Upper lobe of right lung (tissue), 1 donor: ENCODE measurements around the gene METTL21A. TPM values are rescaled to one million over a fixed set of nuclear protein-coding genes. Genes with fewer than 3 reads are reported as not detected.
"Not testable (repeated sequence)": the region's sequence is repeated elsewhere in the genome, so short reads cannot be mapped to it uniquely, and the experiment has no call there.

ENCODE experiments used
- ATAC-seq: fragments of 200-7000 bp; cut with Tn5 transposase; one replicate; pipeline ENCODE4 v1.9.1; 2020; ENCODE audit warnings: mild to moderate bottlenecking, moderate library complexity
- DNase-seq: peaks from one replicate; pipeline ENCODE4 v3.0.0-alpha.2; 2020
- H3K27ac ChIP-seq: fragments of 200-600 bp; one replicate; pipeline ENCODE4 v1.8.0; 2022
- H3K27me3 ChIP-seq: fragments of 200-600 bp; one replicate; pipeline ENCODE4 v1.8.0; 2022; ENCODE audit warnings: mild to moderate bottlenecking
- H3K36me3 ChIP-seq: fragments of 200-600 bp; one replicate; pipeline ENCODE4 v1.8.0; 2022
- H3K4me1 ChIP-seq: fragments of 200-600 bp; one replicate; pipeline ENCODE4 v1.8.0; 2022
- H3K4me3 ChIP-seq: fragments of 200-600 bp; one replicate; pipeline ENCODE4 v1.8.0; 2022; ENCODE audit warnings: mild to moderate bottlenecking
- H3K9me3 ChIP-seq: fragments of 200-600 bp; one replicate; pipeline ENCODE4 v1.8.0; 2022
- intact Hi-C: fragments of 100-400 bp; cut with DNase I; formaldehyde crosslinking; loops from one replicate; pipeline ENCODE4 v1.11.0; 2022
- total RNA-seq: library from RNA; stranded (reverse); fragmentation: NEBNext Ultra II Directional; extraction: Animal tissue kit (Norgen Biotek cat#: 25700); gene quantifications from one replicate; pipeline ENCODE4 v1.2.1, GENCODE V29; 2021
- TF ChIP-seq, protein P1 (sequence below): fragments of 200-600 bp; IDR thresholded peaks from one replicate; pipeline ENCODE4 v1.8.0; 2022; ENCODE audit warnings: antibody characterized with exemption
- donor health status: DM: no; HTN: yes; CAD: no; lungs with severe emphysema.

The METTL21A gene
- total RNA-seq, 1 donor from 2014 or later: 10.9 TPM

DNA sequence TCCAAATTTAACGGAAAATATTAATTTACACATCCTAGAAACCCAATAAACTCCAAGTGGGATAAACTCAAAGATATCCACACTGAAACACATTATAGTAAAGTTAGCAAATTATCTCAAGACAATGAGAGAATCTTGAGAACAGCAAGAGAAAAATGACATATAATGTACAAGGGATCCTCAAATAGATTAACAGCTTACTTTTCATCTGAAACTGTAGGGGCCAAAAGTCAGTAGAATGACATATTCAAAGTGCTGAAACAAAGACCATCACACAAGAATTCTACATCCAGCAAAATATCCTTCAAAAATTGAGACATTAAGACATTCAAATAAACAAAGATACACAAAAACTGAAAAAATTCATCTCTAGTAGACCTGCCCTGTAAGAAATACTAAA lies 18.7 kb upstream of the METTL21A start:
- Histone ChIP-seq H3K36me3 (no peaks in the 10 kb centered on the region), H3K9me3 (no peaks in the 10 kb centered on the region), H3K4me3 (no peak overlapping the region), H3K4me1 (no peaks in the 10 kb centered on the region), H3K27me3 (no peaks in the 10 kb centered on the region), H3K27ac (no peak overlapping the region)
- intact Hi-C loops: no loop called here
- TF ChIP-seq, protein P1, sequence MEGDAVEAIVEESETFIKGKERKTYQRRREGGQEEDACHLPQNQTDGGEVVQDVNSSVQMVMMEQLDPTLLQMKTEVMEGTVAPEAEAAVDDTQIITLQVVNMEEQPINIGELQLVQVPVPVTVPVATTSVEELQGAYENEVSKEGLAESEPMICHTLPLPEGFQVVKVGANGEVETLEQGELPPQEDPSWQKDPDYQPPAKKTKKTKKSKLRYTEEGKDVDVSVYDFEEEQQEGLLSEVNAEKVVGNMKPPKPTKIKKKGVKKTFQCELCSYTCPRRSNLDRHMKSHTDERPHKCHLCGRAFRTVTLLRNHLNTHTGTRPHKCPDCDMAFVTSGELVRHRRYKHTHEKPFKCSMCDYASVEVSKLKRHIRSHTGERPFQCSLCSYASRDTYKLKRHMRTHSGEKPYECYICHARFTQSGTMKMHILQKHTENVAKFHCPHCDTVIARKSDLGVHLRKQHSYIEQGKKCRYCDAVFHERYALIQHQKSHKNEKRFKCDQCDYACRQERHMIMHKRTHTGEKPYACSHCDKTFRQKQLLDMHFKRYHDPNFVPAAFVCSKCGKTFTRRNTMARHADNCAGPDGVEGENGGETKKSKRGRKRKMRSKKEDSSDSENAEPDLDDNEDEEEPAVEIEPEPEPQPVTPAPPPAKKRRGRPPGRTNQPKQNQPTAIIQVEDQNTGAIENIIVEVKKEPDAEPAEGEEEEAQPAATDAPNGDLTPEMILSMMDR: no peak
- DNase-seq (no peak), ATAC-seq (no peak)

DNA sequence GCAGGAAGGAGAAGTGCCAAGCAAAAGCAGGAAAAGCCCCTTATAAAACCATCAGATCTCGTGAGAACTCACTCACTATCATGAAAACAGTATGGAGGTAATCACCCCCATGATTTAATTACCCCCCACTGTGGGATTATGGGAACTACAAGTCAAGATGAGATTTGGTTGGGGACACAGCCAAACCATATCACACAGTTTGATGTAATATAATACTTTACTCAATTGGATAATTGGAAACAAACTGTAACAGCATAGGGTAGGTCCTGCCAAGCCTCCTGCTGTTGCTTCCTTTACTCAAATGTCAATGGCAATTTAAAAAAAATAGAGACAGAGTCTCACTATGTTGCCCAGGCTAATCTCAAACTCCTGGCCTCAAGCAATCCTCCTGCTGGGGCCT lies 15.5 kb upstream of the METTL21A start:
- no peak for ATAC-seq

DNA sequence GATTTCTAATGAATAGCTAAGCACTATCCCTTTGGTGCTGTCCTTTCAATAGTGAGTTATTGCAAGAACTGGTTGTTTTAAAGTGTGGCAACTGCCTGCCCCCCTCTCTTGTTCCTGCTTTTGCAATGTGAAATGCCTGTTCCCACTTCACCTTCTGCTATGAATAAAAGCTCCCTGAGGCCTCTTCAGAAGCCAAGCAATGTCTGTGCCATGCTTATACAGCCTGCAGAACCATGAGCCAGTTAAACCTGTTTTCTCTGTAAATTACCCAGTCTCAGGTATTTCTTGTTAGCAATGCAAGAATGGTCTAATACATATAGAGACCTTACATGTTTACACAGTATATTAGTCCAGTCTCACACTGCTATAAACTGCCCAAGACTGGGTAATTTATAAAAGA lies 15.0 kb upstream of the METTL21A start:
- H3K27ac ChIP-seq: no peak overlapping the region
- no peak for ATAC-seq
- H3K4me3 ChIP-seq: no peak overlapping the region
- TF ChIP-seq, protein P1: no peak
- H3K36me3 ChIP-seq: no peaks in the 10 kb centered on the region
- no peaks in the 10 kb centered on the region for H3K9me3 ChIP-seq
- intact Hi-C loops: no loop called here
- H3K27me3 ChIP-seq: no peaks in the 10 kb centered on the region
- H3K4me1 ChIP-seq: no peaks in the 10 kb centered on the region
- no peak for DNase-seq

More for the DNA sequence above, 15.5 kb upstream of the METTL21A start:
- intact Hi-C loops: no loop called here
- H3K4me1 ChIP-seq: no peaks in the 10 kb centered on the region
- no peak for DNase-seq
- TF ChIP-seq, protein P1: no peak
- no peaks in the 10 kb centered on the region for H3K36me3 ChIP-seq
- no peaks in the 10 kb centered on the region for H3K9me3 ChIP-seq
- H3K4me3 ChIP-seq: no peak overlapping the region
- no peaks in the 10 kb centered on the region for H3K27me3 ChIP-seq
- no peak overlapping the region for H3K27ac ChIP-seq

DNA sequence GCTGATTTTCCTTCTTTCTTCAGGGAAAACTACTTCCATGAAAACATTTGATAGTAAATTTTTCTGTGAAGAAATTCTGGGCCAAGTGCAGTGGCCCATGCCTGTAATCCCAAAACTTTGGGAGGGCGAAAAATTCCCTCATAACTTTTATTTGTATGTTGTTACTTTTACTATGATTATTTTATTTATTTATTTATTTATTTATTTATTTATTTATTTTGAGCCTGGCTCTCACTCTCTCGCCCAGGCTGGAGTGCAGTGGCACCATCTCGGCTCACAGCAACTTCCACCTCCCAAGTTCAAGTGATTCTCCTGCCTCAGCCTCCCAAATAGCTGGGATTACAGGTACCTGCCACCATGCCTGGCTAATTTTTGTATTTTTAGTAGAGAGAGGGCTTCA lies 14.1 kb upstream of the METTL21A start:
- intact Hi-C loops: loop anchor here (10.0 kb wide), 1 partner anchor 56 kb away; no protein-coding TSS in a partner anchor
- H3K27me3 ChIP-seq, H3K4me3 ChIP-seq, DNase-seq, ATAC-seq, H3K4me1 ChIP-seq, H3K9me3 ChIP-seq, H3K36me3 ChIP-seq, H3K27ac ChIP-seq: not testable (repeated sequence)

DNA sequence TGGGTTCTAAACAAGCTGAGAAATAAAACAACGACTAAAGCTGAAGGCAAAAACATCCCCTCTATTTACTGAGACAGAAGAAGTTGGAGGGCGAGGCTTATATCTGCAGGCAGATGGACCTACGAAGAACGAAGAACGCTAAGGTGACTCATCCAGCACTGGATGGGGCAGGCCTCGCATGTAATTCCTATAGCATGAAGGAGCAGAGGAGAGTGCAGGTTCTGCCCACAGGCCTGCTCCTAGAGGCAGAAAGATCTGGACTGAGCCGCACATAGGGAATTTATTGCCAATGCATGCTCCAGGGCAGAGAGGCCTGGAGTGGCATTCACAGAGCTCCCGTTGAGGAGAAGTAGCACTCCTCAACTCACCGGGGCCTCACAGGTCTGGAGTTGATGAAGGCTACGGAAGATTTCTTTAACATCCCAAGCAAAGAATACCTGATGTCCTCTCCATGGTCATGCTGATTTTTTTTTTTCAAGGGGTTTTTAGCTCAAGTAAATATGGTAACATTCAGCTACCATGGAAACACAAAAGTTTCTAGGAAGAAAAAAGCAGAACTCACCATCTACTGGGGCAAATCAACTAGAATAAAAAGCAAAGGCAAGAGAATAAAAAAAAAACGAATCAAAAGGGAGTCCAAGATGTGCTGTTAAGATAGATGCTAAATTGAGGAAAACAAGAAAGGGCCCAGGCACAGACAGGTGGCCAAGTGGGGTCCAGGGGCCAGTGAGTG lies 10.4 kb upstream of the METTL21A start:
- Histone ChIP-seq H3K27ac (no peak overlapping the region), H3K4me3 (no peak overlapping the region), H3K27me3 (no peaks in the 10 kb centered on the region), H3K9me3 (no peaks in the 10 kb centered on the region), H3K4me1 (no peaks in the 10 kb centered on the region), H3K36me3 (no peaks in the 10 kb centered on the region)
- TF ChIP-seq, protein P1: no peak
- no peak for ATAC-seq
- intact Hi-C loops: loop anchor here (10.0 kb wide), 1 partner anchor 59 kb away; no protein-coding TSS in a partner anchor
- DNase-seq: no peak

DNA sequence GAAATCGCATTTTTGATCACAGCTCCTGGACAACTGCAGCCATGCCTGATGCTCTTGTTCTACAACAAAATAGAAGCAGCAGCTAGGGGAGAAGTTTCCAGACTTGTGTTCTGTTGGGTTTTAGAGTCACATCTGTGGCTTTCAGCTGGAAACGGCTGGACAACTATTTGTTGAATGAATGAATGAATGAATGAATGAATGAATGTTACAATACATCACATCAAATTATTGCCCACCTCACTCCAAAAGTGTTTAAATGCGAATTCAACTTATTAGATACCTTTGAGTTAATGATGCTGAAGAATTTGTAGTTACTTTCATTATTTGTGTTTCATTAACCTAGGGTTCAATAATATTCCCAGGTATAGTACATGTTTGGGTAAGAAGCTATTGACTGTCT lies 8.5 kb upstream of the METTL21A start:
- H3K36me3 ChIP-seq: no peaks in the 10 kb centered on the region
- no peaks in the 10 kb centered on the region for H3K4me1 ChIP-seq
- H3K27me3 ChIP-seq: no peaks in the 10 kb centered on the region
- no peak overlapping the region for H3K27ac ChIP-seq
- TF ChIP-seq, protein P1: no peak
- intact Hi-C loops: loop anchor here (10.0 kb wide), 1 partner anchor 61 kb away; no protein-coding TSS in a partner anchor
- ATAC-seq (no peak), DNase-seq (no peak)
- no peaks in the 10 kb centered on the region for H3K9me3 ChIP-seq
- H3K4me3 ChIP-seq: no peak overlapping the region
